CD4-positive, alpha-beta T cell treated with Interleukin-12 subunit alpha and Interleukin-12 subunit beta, for 1 hour (primary cell): ENCODE results near the gene TMEM232.
"Not testable (repeated sequence)": the region's sequence is repeated elsewhere in the genome, so short reads cannot be mapped to it uniquely, and the experiment has no call there.

Experiments
- DNase-seq: peaks from one replicate; pipeline ENCODE4 v3.0.0-alpha.2; 2020

The TMEM232 gene

DNA sequence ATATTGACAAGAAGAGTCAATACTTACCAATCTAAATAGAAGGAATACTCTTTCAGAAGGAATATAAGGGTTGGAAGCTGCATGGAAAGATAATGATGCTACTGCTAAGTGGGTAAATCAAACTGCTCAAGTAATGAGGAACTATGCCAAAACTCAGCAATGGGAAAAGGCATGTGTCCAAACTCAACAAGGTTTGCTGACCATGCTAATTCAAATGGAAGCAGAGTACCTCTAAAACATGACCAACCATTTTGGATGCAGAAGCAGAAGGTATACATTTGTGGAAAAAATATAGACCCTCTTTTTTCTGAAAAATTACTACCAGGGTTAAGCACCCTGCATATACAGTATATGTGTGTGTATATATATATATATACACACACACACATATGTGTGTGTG is 21.1 kb downstream of the TMEM232 start:
- no peak for DNase-seq

DNA sequence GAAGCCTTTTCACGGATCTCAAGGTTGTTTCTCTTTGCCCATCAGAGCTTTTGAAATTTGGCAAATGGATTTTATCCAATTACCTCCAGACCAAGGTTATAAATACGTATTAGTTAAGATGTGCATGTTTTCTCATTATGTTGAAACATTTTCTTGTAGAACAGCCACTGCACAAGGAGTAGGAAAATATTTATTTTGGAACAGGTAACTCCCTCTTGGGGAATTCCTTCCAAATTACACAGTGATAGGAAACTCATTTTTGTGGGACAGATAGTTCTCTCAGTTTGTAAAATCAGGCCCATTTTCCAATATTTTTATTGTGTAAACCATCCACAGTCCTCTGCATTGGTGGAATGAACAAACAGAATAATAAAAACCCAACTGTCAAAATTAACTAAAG is 23.0 kb downstream of the TMEM232 start:
- DNase-seq, result no peak

DNA sequence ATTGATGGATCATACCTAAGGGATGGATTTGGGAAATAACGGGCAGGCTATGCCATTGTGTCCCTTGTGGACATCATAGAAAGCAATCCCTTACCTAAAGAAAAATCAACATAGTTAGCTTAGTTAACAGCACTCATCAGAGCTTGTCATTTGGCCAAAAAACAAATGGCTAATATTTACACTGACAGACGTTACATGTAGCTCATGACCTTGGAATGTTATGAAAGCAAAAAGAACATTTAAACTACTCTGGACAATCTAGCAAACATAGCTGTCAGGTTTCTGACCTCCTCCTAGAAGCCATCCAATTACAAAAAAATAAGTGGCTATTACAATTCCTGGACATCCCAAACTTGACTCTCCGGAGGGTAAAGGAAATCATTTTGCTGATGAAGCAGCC is 23.8 kb downstream of the TMEM232 start:
- DNase-seq, result no peak

- DNase-seq, result no peak
Measured at GRCh38 chr5:110702300-110702699, 24.2 kb downstream of the TMEM232 start.

DNA sequence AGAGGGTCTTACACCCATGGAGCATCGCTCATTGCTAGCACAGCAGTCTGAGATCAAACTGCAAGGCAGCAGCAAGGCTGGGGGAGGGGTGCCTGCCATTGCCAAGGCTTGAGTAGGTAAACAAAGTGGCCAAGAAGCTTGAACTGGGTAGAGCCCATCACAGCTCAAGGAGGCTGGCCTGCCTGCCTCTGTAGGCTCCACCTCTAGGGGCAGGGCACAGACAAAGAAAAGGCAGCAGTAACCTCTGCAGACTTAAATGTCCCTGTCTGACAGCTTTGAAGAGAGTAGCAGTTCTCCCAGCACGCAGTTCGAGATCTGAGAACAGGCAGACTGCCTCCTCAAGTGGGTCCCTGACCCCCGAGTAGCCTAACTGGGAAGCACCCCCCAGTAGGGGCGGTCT is 33.8 kb downstream of the TMEM232 start:
- DNase-seq, result not testable (repeated sequence)

- not testable (repeated sequence) for DNase-seq
Measured at GRCh38 chr5:110690587-110690986, 35.9 kb downstream of the TMEM232 start.

DNA sequence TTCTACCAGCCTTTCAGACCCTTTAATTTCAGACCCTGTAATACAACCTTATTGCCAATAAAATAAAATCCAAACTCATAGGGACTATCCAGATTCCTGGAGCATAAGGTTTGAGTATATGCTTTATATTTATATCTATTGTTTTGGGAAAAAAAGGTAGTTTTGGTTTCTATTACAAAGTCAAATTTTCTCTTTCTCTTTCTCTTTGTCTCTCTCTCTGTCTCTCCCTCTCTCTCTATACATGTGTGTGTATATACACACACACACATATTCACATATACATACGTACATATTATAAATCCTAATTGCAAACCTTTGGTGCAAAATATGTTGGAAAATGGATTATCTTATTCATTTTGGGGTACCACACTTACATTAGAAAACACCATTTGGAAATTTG is 39.0 kb downstream of the TMEM232 start:
- DNase-seq, result no peak

DNA sequence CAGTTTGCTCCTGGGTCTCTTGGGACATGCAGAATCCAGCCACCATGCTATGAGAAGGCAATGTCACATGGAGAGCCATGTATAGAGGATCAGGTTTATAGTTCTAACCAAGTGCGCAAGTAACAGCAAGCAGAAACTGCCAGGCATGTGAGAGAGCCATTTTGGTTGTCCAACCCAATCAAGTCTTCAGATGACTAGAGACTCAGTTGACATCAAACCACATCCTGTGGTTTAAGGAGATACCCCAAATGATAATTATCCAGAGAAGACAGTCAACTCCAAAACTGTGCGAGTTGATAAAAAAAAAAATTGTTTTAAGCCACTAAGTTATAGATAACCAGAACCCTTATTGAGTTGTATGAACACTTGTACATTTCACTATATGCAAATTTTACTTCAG is 40.2 kb downstream of the TMEM232 start:
- no peak for DNase-seq

GRCh38 chr5:110681953-110682352 is 44.5 kb downstream of the TMEM232 start:
- no peak for DNase-seq

- DNase-seq, result no peak
Measured at GRCh38 chr5:110681109-110681508, 45.4 kb downstream of the TMEM232 start.

GRCh38 chr5:110676554-110676953 is 49.9 kb downstream of the TMEM232 start:
- not testable (repeated sequence) for DNase-seq

GRCh38 chr5:110665184-110665726 is 61.2 kb downstream of the TMEM232 start:
- DNase-seq, result no peak

GRCh38 chr5:110663525-110663924 is 62.9 kb downstream of the TMEM232 start:
- no peak for DNase-seq

GRCh38 chr5:110658006-110658405 is 68.5 kb downstream of the TMEM232 start:
- DNase-seq, result no peak

GRCh38 chr5:110653231-110653970 is 73.1 kb downstream of the TMEM232 start:
- no peak for DNase-seq

DNA sequence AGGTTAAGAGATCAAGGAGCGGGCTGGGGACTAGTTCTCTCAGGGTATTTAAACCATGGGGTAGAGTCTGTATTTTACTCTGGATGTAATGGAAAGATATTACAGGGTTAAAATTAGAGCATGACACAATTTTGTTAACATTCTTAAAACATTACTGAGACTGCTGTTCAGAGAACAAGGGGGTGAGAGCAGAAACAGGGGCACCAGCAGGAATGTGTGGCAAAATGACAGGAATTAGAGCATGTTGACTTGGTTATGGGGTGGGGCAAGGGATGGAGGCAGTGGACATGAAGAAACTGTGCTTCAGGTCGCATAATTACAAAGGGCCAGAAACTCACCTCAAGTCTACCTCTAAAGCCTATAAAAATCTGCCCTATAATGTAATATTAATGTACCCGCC is 75.0 kb downstream of the TMEM232 start:
- no peak for DNase-seq

GRCh38 chr5:110644357-110644756 is 82.1 kb downstream of the TMEM232 start:
- no peak for DNase-seq

- no peak for DNase-seq
Measured at GRCh38 chr5:110638970-110639902, 87.2 kb downstream of the TMEM232 start.

GRCh38 chr5:110634475-110634874 is 92.0 kb downstream of the TMEM232 start:
- DNase-seq, result no peak

DNA sequence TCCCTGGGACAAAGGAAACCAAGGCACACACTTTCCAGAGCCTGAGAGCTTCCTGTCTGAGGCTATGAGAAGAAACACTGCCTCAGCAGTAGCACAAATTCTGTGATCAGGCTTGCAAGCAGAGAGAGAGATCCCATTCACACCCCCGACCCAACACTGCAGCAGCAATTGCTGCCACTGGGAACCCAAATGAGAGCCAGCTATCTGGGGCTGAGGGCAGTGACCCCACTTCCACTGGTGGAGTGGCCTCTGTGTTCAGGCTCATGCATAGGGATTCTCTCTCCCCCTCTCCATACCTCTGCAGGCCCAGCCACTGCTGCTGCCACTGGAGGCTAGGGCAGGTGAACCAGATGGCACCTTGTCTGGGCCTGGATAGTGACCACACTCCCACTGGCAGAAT is 95.2 kb downstream of the TMEM232 start:
- no peak for DNase-seq

DNA sequence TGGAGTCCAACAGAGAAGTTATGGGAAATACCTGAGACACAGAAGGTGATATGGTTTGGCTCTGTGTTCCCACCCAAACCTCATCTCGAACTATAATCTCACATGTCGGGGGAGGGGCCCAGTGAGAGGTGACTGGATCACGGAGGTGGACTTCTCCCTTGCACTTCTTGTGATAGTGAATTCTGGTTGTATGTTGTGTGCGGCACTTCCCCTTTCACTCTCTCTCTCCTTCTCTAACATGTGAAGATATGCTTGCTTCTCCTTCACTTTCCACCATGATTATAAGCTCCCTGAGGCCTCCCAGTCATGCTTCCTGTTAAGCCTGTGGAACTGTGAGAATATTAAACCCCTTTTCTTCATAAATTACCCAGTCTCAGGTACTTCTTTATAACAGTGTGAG is 96.1 kb downstream of the TMEM232 start:
- DNase-seq, result no peak

- DNase-seq, result peak; percentile 9
Measured at GRCh38 chr5:110625376-110625999, 101.0 kb downstream of the TMEM232 start.

DNA sequence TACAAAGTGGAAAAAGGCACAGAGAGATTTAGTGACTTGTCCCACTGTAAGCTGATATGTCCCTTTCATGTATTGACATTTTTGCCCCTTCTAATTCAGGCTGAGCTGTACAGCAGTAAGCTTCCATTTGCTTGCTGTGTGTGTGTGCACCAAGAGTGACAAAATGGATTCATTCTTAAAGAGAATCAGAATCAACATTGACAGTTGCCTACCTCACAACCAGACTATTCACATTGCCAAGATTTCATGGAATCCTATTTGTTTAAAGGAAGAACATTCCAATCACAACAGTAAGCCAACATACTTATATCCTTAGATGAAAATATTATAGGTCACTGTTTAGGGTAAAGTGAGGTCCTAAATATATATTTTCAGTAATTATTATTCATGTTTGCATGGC is 102.6 kb downstream of the TMEM232 start:
- no peak for DNase-seq
